A549 (cell line): ENCODE measurements around the gene JAML.

Experiments
- EP300 ChIP-seq, 2 experiments: fragments of >200 bp; sonication (Bioruptor Twin); formaldehyde crosslinking; IDR thresholded peaks; 2 replicates in 1 of 2; 3 replicates in 1 of 2; pipeline ENCODE4 v1.6.1; 2016 to 2017
- HOXB5 ChIP-seq: fragments of 250-450 bp; sonication (Bioruptor Pico); IDR thresholded peaks from 2 replicates; pipeline ENCODE4 v1.5.0; 2020; ENCODE audit warnings: mild to moderate bottlenecking, moderate library complexity
- KDM1A ChIP-seq: fragments of 200-600 bp; sonication (generic); IDR thresholded peaks from 2 replicates; pipeline ENCODE4 v1.6.1; 2016; ENCODE audit warnings: low read depth, mild to moderate bottlenecking
- NFE2L2 ChIP-seq: fragments of 150-350 bp; conservative IDR thresholded peaks from 2 replicates; pipeline ENCODE4 v1.6.1; 2014; ENCODE audit warnings: low read length
- POLR2A ChIP-seq: IDR thresholded peaks from 2 replicates; pipeline ENCODE4 v1.6.1; 2012; ENCODE audit warnings: mild to moderate bottlenecking, low read length
- RCOR1 ChIP-seq: fragments of 150-350 bp; IDR thresholded peaks from 2 replicates; pipeline ENCODE4 v1.6.1; 2014; ENCODE audit warnings: antibody characterized with exemption, low read length, low read depth
- RNF2 ChIP-seq: fragments of 200-600 bp; sonication (generic); IDR thresholded peaks from 2 replicates; pipeline ENCODE4 v1.6.1; 2016; ENCODE audit warnings: low read depth, mild to moderate bottlenecking, antibody characterized with exemption, moderate library complexity, borderline replicate concordance
- SMC3 ChIP-seq: fragments of >200 bp; sonication (Bioruptor Twin); formaldehyde crosslinking; IDR thresholded peaks from 3 replicates; pipeline ENCODE4 v1.6.1; 2018; ENCODE audit warnings: inconsistent platforms
- TF ChIP-seq, protein P1 (sequence below): fragments of 450-650 bp; IDR thresholded peaks from 2 replicates; pipeline ENCODE4 v1.6.1; 2014; ENCODE audit warnings: antibody characterized with exemption
- TF ChIP-seq, protein P2 (sequence below): fragments of >200 bp; sonication (Bioruptor Twin); formaldehyde crosslinking; IDR thresholded peaks from 3 replicates; pipeline ENCODE4 v1.5.1; 2016
- TF ChIP-seq, protein P3 (sequence below): fragments of 150-350 bp; IDR thresholded peaks from 2 replicates; pipeline ENCODE4 v1.6.1; 2014; ENCODE audit warnings: low read depth, mild to moderate bottlenecking, low read length
- TF ChIP-seq, protein P4 (sequence below): IDR thresholded peaks from 2 replicates; pipeline ENCODE4 v1.6.1; 2012
- TF ChIP-seq, protein P5 (sequence below): IDR thresholded peaks from 2 replicates; pipeline ENCODE4 v1.6.1; 2012; ENCODE audit warnings: low read depth, borderline replicate concordance

DNA sequence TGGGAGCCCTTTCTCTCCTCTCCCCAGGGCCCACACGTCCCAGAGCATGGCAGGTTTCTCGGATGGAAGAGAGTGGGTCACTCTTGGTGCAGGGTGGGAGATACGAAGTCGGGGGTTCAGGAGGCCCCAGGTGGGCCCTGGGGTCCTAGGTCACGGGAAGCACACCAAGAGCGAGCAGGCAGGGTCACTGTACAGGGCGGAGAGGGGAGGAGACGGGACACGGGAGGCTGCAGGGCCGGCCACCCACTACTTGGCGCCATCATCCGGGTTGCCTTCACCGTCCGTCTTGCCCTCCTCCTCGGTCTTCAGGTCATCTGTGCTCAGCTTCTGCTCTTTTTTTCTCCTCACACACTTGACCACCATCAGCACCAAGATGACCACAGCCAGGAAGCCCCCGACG is 58.2 kb downstream of the JAML start:
- TF ChIP-seq SMC3 (no peak), POLR2A (no peak), HOXB5 (no peak), NFE2L2 (no peak), RNF2 (no peak), KDM1A (no peak), EP300 (IDR thresholded peaks at IDR 0.05) (no peak), RCOR1 (no peak)
- TF ChIP-seq, protein P1, sequence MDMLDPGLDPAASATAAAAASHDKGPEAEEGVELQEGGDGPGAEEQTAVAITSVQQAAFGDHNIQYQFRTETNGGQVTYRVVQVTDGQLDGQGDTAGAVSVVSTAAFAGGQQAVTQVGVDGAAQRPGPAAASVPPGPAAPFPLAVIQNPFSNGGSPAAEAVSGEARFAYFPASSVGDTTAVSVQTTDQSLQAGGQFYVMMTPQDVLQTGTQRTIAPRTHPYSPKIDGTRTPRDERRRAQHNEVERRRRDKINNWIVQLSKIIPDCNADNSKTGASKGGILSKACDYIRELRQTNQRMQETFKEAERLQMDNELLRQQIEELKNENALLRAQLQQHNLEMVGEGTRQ, result no peak
- TF ChIP-seq, protein P2, sequence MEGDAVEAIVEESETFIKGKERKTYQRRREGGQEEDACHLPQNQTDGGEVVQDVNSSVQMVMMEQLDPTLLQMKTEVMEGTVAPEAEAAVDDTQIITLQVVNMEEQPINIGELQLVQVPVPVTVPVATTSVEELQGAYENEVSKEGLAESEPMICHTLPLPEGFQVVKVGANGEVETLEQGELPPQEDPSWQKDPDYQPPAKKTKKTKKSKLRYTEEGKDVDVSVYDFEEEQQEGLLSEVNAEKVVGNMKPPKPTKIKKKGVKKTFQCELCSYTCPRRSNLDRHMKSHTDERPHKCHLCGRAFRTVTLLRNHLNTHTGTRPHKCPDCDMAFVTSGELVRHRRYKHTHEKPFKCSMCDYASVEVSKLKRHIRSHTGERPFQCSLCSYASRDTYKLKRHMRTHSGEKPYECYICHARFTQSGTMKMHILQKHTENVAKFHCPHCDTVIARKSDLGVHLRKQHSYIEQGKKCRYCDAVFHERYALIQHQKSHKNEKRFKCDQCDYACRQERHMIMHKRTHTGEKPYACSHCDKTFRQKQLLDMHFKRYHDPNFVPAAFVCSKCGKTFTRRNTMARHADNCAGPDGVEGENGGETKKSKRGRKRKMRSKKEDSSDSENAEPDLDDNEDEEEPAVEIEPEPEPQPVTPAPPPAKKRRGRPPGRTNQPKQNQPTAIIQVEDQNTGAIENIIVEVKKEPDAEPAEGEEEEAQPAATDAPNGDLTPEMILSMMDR, result no peak
- TF ChIP-seq, protein P3, sequence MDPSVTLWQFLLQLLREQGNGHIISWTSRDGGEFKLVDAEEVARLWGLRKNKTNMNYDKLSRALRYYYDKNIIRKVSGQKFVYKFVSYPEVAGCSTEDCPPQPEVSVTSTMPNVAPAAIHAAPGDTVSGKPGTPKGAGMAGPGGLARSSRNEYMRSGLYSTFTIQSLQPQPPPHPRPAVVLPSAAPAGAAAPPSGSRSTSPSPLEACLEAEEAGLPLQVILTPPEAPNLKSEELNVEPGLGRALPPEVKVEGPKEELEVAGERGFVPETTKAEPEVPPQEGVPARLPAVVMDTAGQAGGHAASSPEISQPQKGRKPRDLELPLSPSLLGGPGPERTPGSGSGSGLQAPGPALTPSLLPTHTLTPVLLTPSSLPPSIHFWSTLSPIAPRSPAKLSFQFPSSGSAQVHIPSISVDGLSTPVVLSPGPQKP, result no peak
- TF ChIP-seq, protein P4, sequence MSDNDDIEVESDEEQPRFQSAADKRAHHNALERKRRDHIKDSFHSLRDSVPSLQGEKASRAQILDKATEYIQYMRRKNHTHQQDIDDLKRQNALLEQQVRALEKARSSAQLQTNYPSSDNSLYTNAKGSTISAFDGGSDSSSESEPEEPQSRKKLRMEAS, result no peak
- TF ChIP-seq, protein P5, sequence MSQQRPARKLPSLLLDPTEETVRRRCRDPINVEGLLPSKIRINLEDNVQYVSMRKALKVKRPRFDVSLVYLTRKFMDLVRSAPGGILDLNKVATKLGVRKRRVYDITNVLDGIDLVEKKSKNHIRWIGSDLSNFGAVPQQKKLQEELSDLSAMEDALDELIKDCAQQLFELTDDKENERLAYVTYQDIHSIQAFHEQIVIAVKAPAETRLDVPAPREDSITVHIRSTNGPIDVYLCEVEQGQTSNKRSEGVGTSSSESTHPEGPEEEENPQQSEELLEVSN, result no peak
